GM13976 (cell line): ENCODE data around the gene DISP3.

Experiments used
- DNase-seq: peaks from one replicate; pipeline ENCODE4 v3.0.0; 2012; ENCODE audit warnings: low spot score
- in situ Hi-C: fragments of 300-500 bp; cut with MboI; formaldehyde crosslinking; loops from one replicate; pipeline ENCODE4 v1.12.0; 2022; ENCODE audit warnings: low sequenced_read_pairs, mixed read lengths, inconsistent platforms; ENCODE audit not compliant: unreplicated experiment
- TF ChIP-seq, protein P1 (sequence below): IDR thresholded peaks from 2 replicates; pipeline ENCODE4 v1.5.1; 2012; ENCODE audit warnings: borderline replicate concordance, mild to moderate bottlenecking; ENCODE audit not compliant: insufficient read depth; ENCODE audit errors: extremely low read depth, missing control alignments, control extremely low read depth

DISP3 gene

DNA sequence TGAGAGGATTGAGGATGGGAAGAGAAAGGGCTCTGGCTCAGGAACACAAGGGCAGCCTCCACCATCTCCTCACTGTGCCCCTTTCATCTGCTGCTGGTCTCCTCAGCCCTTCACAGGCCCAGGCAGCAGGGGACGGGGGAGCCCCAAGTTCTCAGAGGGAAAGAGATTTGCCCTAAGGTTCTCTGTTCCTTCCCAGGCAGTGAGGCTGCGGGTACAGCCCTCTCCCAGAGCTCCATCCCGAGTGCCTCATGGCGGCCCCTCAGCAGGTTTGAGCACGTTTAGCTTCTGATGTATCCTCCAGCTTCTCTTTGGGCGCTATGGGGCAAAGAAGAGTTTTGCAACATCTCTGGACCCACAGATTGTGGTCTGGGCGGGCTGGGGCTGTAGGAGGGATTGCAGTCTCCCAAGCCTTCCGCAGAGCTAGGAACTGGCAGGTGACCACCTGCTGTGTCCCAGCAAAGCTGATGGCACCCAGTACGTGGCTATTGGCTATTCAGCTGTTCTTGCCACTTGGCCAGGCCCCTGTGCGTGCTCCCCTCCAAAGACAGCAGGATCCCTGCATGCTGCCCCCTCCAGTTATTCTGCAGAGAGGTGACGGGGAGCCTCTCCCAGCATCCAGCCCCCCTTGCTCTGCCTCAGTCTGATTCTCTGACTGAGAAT lies 10.1 kb downstream of the DISP3 start:
- in situ Hi-C loops = no loop called here
- no peak for DNase-seq
- TF ChIP-seq, protein P1, sequence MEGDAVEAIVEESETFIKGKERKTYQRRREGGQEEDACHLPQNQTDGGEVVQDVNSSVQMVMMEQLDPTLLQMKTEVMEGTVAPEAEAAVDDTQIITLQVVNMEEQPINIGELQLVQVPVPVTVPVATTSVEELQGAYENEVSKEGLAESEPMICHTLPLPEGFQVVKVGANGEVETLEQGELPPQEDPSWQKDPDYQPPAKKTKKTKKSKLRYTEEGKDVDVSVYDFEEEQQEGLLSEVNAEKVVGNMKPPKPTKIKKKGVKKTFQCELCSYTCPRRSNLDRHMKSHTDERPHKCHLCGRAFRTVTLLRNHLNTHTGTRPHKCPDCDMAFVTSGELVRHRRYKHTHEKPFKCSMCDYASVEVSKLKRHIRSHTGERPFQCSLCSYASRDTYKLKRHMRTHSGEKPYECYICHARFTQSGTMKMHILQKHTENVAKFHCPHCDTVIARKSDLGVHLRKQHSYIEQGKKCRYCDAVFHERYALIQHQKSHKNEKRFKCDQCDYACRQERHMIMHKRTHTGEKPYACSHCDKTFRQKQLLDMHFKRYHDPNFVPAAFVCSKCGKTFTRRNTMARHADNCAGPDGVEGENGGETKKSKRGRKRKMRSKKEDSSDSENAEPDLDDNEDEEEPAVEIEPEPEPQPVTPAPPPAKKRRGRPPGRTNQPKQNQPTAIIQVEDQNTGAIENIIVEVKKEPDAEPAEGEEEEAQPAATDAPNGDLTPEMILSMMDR = no peak

DNA sequence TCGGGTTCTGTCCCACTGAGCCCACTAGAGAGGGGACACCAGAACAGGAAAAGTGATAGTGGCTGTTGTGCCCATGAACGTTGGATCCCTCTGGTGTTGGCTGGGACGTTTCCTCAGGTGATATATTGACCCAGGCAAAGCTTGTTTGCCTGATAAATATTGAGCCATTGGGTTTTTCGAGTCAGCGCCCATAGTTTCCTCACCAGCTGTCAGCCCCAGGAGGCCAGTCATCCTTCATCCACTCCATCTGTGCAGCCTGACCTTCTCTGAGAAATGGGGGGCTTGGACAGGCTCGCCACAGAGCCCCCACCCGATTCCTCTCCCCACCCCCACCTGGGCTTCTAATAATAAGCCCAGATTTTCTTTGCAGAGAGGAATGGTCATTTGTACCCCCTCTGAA lies 13.3 kb downstream of the DISP3 start:
- TF ChIP-seq, protein P1 = no peak
- in situ Hi-C loops = no loop called here
- no peak for DNase-seq

DNA sequence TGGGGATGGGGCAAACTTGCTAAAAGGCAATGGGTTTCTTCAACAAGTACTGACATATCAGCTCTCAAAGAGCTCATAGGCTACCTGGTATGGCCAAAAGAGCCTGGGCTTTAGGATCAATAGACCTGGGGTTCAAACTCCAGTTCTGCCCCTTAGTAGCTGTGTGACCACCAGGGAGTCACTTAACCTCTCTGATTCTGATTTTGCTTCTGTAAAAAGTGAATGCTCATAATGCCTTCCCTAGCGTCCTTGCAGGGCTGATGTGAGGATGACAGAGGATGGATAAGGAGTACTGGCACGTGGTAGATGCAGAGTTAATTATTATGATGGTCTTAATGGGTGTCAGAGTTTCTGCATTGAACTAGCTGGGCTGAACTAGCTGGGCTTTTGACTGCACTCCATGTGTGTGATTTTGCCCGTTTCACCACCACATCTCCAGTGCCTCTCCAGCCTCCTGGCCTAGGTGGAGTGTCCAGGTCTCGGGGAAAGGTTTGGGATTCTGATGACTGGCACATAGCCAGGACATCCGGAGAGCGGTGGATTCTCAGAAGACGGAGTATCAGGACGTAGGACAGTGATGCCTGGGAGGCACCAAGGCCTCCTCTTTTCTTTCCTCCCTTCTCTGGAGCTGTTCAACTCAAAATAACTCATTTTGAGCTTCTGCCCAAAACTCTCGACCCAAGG lies 15.2 kb downstream of the DISP3 start:
- in situ Hi-C loops = no loop called here
- DNase-seq = no peak
- TF ChIP-seq, protein P1 = no peak

DNA sequence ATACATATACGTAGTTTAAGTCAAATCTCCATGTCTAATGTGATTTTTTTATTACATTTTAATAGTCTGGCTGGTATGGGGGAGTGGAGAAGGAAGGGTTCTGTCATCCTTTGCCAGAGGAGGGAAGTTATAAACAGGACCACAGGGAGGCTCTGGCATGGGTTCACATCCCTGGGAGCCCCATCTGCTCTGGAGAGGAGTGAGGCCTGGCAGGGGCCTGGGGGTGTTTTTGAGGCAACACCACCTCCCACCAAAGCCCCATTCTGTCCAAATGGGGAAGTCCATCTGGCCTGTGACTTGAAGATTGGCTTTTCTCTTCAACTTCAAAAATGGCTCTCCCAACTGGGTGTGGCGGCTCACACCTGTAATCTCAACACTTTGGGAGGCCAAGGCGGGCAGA lies 15.8 kb downstream of the DISP3 start:
- TF ChIP-seq, protein P1 = no peak
- in situ Hi-C loops = no loop called here
- DNase-seq = no peak

DNA sequence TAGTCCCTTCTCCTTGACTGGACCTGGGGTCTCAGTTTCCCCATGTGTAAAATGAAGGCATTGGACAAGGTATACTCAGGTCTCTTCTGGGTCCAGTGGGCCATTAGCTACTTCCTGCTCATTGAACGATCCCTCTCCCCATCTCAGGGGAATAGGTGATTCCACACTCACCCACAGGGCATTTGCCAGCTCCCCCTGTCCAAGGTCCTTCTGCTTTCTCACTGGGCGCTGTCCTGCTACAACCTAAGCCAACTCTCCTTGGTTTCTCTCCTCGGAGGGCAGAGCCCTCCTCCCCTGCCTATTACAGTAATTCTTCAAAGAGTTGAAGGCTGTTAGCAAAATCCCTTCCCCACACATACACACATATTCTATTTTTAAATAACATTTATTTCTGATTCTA lies 16.6 kb downstream of the DISP3 start:
- TF ChIP-seq, protein P1 = no peak
- DNase-seq = no peak
- in situ Hi-C loops = no loop called here

DNA sequence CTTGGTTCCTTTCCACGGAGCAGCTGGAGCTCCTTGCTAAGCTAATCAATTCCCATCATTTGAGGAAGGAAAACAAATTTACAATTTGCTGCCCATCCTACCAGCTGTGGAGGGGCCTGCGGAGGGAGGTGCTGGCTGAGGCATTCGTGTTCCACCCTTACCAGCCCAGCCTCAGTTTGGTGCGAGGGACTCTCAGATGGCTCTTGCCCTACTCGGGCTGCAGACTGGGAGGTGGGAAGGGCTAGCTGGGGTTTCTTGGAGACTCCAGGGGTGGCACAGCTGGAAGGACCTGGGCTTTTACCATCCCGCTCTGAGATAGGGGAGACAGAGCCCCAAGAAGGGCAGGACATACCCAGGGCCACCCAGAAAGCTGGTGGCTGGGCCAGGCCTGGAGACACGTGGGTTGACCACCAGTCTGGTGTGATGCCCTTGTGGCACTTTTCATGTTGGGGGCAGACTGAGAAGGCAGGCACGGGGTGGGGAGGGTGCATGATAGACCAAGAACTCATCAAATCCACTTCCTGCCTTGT lies 17.7 kb downstream of the DISP3 start:
- in situ Hi-C loops = no loop called here
- TF ChIP-seq, protein P1 = no peak
- DNase-seq = no peak
